ENCODE measurements around the gene BICC1.

BICC1 gene

GRCh38 chr10:58781873-58782488 is 269.3 kb downstream of the BICC1 start:
- Histone ChIP-seq H3K27ac (peak overlapping the region in 7 of 21 experiments; percentile 4 to 67 (median 35)), H3K4me3 (no peak overlapping the region)

GRCh38 chr10:58782876-58783851 is 270.5 kb downstream of the BICC1 start:
- H3K4me3 ChIP-seq = no peak overlapping the region
- peak overlapping the region in 8 of 21 experiments; percentile 22 to 67 (median 33) for H3K27ac ChIP-seq

- H3K4me3 ChIP-seq = no peak overlapping the region
- no peak overlapping the region for H3K27ac ChIP-seq
Observed at GRCh38 chr10:58784361-58784760, 271.7 kb downstream of the BICC1 start.

GRCh38 chr10:58785354-58785753 is 272.7 kb downstream of the BICC1 start:
- H3K27ac ChIP-seq = peak overlapping the region in 1 of 21 experiments; percentile 20
- H3K4me3 ChIP-seq = no peak overlapping the region

- Histone ChIP-seq H3K4me3 (no peak overlapping the region), H3K27ac (no peak overlapping the region)
Observed at GRCh38 chr10:58791137-58791536, 278.5 kb downstream of the BICC1 start.

GRCh38 chr10:58795560-58795959 is 282.9 kb downstream of the BICC1 start:
- Histone ChIP-seq H3K4me3 (no peak overlapping the region), H3K27ac (no peak overlapping the region)

GRCh38 chr10:58796242-58796641 is 283.6 kb downstream of the BICC1 start:
- H3K27ac ChIP-seq = no peak overlapping the region
- no peak overlapping the region for H3K4me3 ChIP-seq

- no peak overlapping the region for H3K27ac ChIP-seq
- H3K4me3 ChIP-seq = no peak overlapping the region
Observed at GRCh38 chr10:58796824-58797223, 284.2 kb downstream of the BICC1 start.

GRCh38 chr10:58797356-58797755 is 284.7 kb downstream of the BICC1 start:
- Histone ChIP-seq H3K27ac (no peak overlapping the region), H3K4me3 (no peak overlapping the region)

- no peak overlapping the region for H3K27ac ChIP-seq
- no peak overlapping the region for H3K4me3 ChIP-seq
Observed at GRCh38 chr10:58802047-58802446, 289.4 kb downstream of the BICC1 start.

- Histone ChIP-seq H3K27ac (no peak overlapping the region), H3K4me3 (no peak overlapping the region)
Observed at GRCh38 chr10:58806323-58806722, 293.7 kb downstream of the BICC1 start.

- peak overlapping the region in 2 of 21 experiments; percentile 16 to 35 for H3K27ac ChIP-seq
Observed at GRCh38 chr10:58806970-58807628, 294.4 kb downstream of the BICC1 start.

GRCh38 chr10:58807629-58808022 is 295.0 kb downstream of the BICC1 start:
- H3K4me3 ChIP-seq = no peak overlapping the region
- peak overlapping the region in 2 of 21 experiments; percentile 15 to 35 for H3K27ac ChIP-seq

More at GRCh38 chr10:58806970-58807628, 294.4 kb downstream of the BICC1 start:
- H3K4me3 ChIP-seq = no peak overlapping the region

GRCh38 chr10:58810751-58811150 is 298.1 kb downstream of the BICC1 start:
- Histone ChIP-seq H3K4me3 (no peak overlapping the region), H3K27ac (no peak overlapping the region)

- H3K27ac ChIP-seq = no peak overlapping the region
- H3K4me3 ChIP-seq = no peak overlapping the region
Observed at GRCh38 chr10:58813573-58813972, 300.9 kb downstream of the BICC1 start.

- Histone ChIP-seq H3K4me3 (no peak overlapping the region), H3K27ac (peak overlapping the region in 4 of 21 experiments; percentile 1 to 14 (median 8))
Observed at GRCh38 chr10:58817201-58817846, 304.7 kb downstream of the BICC1 start.

GRCh38 chr10:58818900-58819299 is 306.2 kb downstream of the BICC1 start:
- peak overlapping the region in 2 of 21 experiments; percentile 5 to 43 for H3K27ac ChIP-seq

GRCh38 chr10:58820386-58820785 is 307.7 kb downstream of the BICC1 start:
- H3K27ac ChIP-seq = peak overlapping the region in 6 of 21 experiments; percentile 18 to 65 (median 41)
- H3K4me3 ChIP-seq = no peak overlapping the region

More at GRCh38 chr10:58818900-58819299, 306.2 kb downstream of the BICC1 start:
- H3K4me3 ChIP-seq = no peak overlapping the region

- H3K27ac ChIP-seq = peak overlapping the region in 8 of 21 experiments; percentile 23 to 69 (median 48)
- H3K4me3 ChIP-seq = no peak overlapping the region
Observed at GRCh38 chr10:58820861-58821751, 308.4 kb downstream of the BICC1 start.

All from skin epidermis (tissue), 12 donors.